Loucy (cell line): ENCODE results near the gene ACAD9.

ENCODE experiments used
- H2AFZ ChIP-seq: fragments of 200-600 bp; sonication (generic); 2 replicates; pipeline ENCODE4 v1.6.0; 2016; ENCODE audit warnings: antibody characterized with exemption, mild to moderate bottlenecking, low read length, moderate library complexity
- H3F3A ChIP-seq: fragments of 200-600 bp; 2 replicates; pipeline ENCODE4 v1.6.0; 2016; ENCODE audit warnings: antibody characterized with exemption, low read depth, mild to moderate bottlenecking
- H3K27me3 ChIP-seq: fragments of 200-600 bp; sonication (generic); 2 replicates; pipeline ENCODE4 v1.6.1; 2014; ENCODE audit warnings: low read length, mild to moderate bottlenecking; ENCODE audit not compliant: insufficient read depth, poor library complexity, severe bottlenecking
- H3K36me3 ChIP-seq: fragments of 200-600 bp; sonication (generic); 2 replicates; pipeline ENCODE4 v1.6.1; 2016; ENCODE audit warnings: low read length; ENCODE audit not compliant: insufficient read depth
- H3K4me1 ChIP-seq: fragments of 200-600 bp; sonication (generic); 2 replicates; pipeline ENCODE4 v1.5.1; 2014; ENCODE audit warnings: low read length, mild to moderate bottlenecking; ENCODE audit not compliant: insufficient read depth, poor library complexity, severe bottlenecking
- H3K4me2 ChIP-seq: fragments of 200-600 bp; sonication (generic); 2 replicates; pipeline ENCODE4 v1.6.0; 2014; ENCODE audit warnings: antibody characterized with exemption, low read length, low read depth, mild to moderate bottlenecking; ENCODE audit not compliant: poor library complexity, severe bottlenecking
- H3K4me3 ChIP-seq: fragments of 200-600 bp; sonication (generic); 2 replicates; pipeline ENCODE4 v1.5.1; 2014; ENCODE audit warnings: low read length, mild to moderate bottlenecking, mixed read lengths; ENCODE audit not compliant: poor library complexity, severe bottlenecking
- H3K79me2 ChIP-seq: fragments of 200-600 bp; sonication (generic); 2 replicates; pipeline ENCODE4 v1.6.1; 2014; ENCODE audit warnings: low read length; ENCODE audit not compliant: insufficient read depth
- H3K9ac ChIP-seq: fragments of 200-600 bp; sonication (generic); 2 replicates; pipeline ENCODE4 v1.6.0; 2014; ENCODE audit warnings: mild to moderate bottlenecking, low read depth, low read length, moderate library complexity; ENCODE audit not compliant: poor library complexity, severe bottlenecking
- H3K9me2 ChIP-seq: fragments of 200-600 bp; sonication (generic); replicated peaks from 2 replicates; pipeline ENCODE4 v1.6.1; 2016; ENCODE audit warnings: low read depth, low read length, mixed read lengths
- H3K9me3 ChIP-seq: fragments of 200-600 bp; sonication (generic); 2 replicates; pipeline ENCODE4 v1.6.1; 2014; ENCODE audit warnings: mild to moderate bottlenecking, antibody characterized with exemption, low read length, low read depth; ENCODE audit not compliant: insufficient read depth
- H4K20me1 ChIP-seq: fragments of 200-600 bp; sonication (generic); 2 replicates; pipeline ENCODE4 v1.6.0; 2014; ENCODE audit warnings: antibody characterized with exemption, low read length, mild to moderate bottlenecking; ENCODE audit not compliant: insufficient read depth, poor library complexity, severe bottlenecking
- CTCF ChIP-seq: fragments of 200-600 bp; sonication (generic); conservative IDR thresholded peaks from 2 replicates; pipeline ENCODE4 v1.5.1; 2014; ENCODE audit warnings: mild to moderate bottlenecking, antibody characterized with exemption, low read length
- EZH2phosphoT487 ChIP-seq: fragments of 200-600 bp; IDR thresholded peaks from 2 replicates; pipeline ENCODE4 v1.6.1; 2018; ENCODE audit warnings: antibody characterized with exemption, mild to moderate bottlenecking, moderate library complexity, borderline replicate concordance

ACAD9 gene

GRCh38 chr3:128903501-128903900, 24.1 kb downstream of the ACAD9 start:
- Histone ChIP-seq H2AFZ (no peak overlapping the region), H3F3A (no peaks in the 10 kb centered on the region), H3K4me3 (no peak overlapping the region), H3K4me2 (no peak overlapping the region), H3K9ac (no peak overlapping the region), H3K4me1 (no peaks in the 10 kb centered on the region), H4K20me1 (no peaks in the 10 kb centered on the region), H3K9me2 (no peaks in the 10 kb centered on the region), H3K9me3 (no peaks in the 10 kb centered on the region), H3K79me2 (no peaks in the 10 kb centered on the region), H3K36me3 (peaks cover 75% of the 10 kb centered on the region; the same call in 1 of the 2 replicates), H3K27me3 (no peaks in the 10 kb centered on the region)
- TF ChIP-seq CTCF (no peak), EZH2phosphoT487 (no peak)

GRCh38 chr3:128906031-128906803, 26.8 kb downstream of the ACAD9 start:
- H3K27me3 ChIP-seq, result no peaks in the 10 kb centered on the region

GRCh38 chr3:128906804-128907525, 27.5 kb downstream of the ACAD9 start:
- Histone ChIP-seq H3K9me3 (no peaks in the 10 kb centered on the region), H3K4me3 (no peak overlapping the region), H3F3A (no peaks in the 10 kb centered on the region), H3K9me2 (no peaks in the 10 kb centered on the region), H4K20me1 (no peaks in the 10 kb centered on the region), H3K27me3 (no peaks in the 10 kb centered on the region), H3K9ac (no peak overlapping the region), H3K79me2 (no peaks in the 10 kb centered on the region), H3K36me3 (peaks cover 75% of the 10 kb centered on the region; the same call in 1 of the 2 replicates), H3K4me1 (no peaks in the 10 kb centered on the region), H3K4me2 (no peak overlapping the region), H2AFZ (no peak overlapping the region)
- TF ChIP-seq EZH2phosphoT487 (no peak), CTCF (no peak)

More at GRCh38 chr3:128906031-128906803, 26.8 kb downstream of the ACAD9 start:
- H3K4me3 ChIP-seq, result no peak overlapping the region
- H2AFZ ChIP-seq, result no peak overlapping the region
- TF ChIP-seq CTCF (no peak), EZH2phosphoT487 (no peak)
- H3K9ac ChIP-seq, result no peak overlapping the region
- H3K9me3 ChIP-seq, result no peaks in the 10 kb centered on the region
- no peaks in the 10 kb centered on the region for H3K79me2 ChIP-seq
- H4K20me1 ChIP-seq, result no peaks in the 10 kb centered on the region
- H3F3A ChIP-seq, result no peaks in the 10 kb centered on the region
- peaks cover 77% of the 10 kb centered on the region; the same call in 1 of the 2 replicates for H3K36me3 ChIP-seq
- no peak overlapping the region for H3K4me2 ChIP-seq
- no peaks in the 10 kb centered on the region for H3K9me2 ChIP-seq
- no peaks in the 10 kb centered on the region for H3K4me1 ChIP-seq
